MM.1S (cell line): ENCODE results near the gene MAP2K6.

Experiments used
- DNase-seq: peaks from one replicate; pipeline ENCODE4 v3.0.0-alpha.2; 2015
- H2AFZ ChIP-seq: fragments of 300-600 bp; sonication (generic); 2 replicates; pipeline ENCODE4 v1.6.0; 2016; ENCODE audit warnings: antibody characterized with exemption, low read length
- H3F3A ChIP-seq: fragments of 300-600 bp; sonication (generic); 2 replicates; pipeline ENCODE4 v1.6.1; 2016; ENCODE audit warnings: mild to moderate bottlenecking, antibody characterized with exemption, low read length, moderate library complexity, mixed read lengths; ENCODE audit not compliant: insufficient read depth
- H3K27ac ChIP-seq: fragments of 300-600 bp; sonication (generic); 2 replicates; pipeline ENCODE4 v1.5.1; 2016; ENCODE audit warnings: mild to moderate bottlenecking, low read length
- H3K27me3 ChIP-seq: fragments of 300-600 bp; sonication (generic); replicated peaks from 2 replicates; pipeline ENCODE4 v1.6.0; 2016; ENCODE audit warnings: low read length; ENCODE audit not compliant: insufficient read depth
- H3K36me3 ChIP-seq: fragments of 300-600 bp; sonication (generic); replicated peaks from 2 replicates; pipeline ENCODE4 v1.6.1; 2016; ENCODE audit warnings: mild to moderate bottlenecking, low read length, mixed read lengths; ENCODE audit not compliant: insufficient read depth
- H3K4me1 ChIP-seq: fragments of 300-600 bp; sonication (generic); 2 replicates; pipeline ENCODE4 v1.6.1; 2016; ENCODE audit warnings: low read length, mixed read lengths
- H3K4me2 ChIP-seq: fragments of 300-600 bp; sonication (generic); 2 replicates; pipeline ENCODE4 v1.6.0; 2016; ENCODE audit warnings: low read depth, low read length
- H3K4me3 ChIP-seq: fragments of 300-600 bp; sonication (generic); 2 replicates; pipeline ENCODE4 v1.5.1; 2016; ENCODE audit warnings: low read length, mixed read lengths
- H3K79me2 ChIP-seq: fragments of 300-600 bp; sonication (generic); 2 replicates; pipeline ENCODE4 v1.6.1; 2016; ENCODE audit warnings: mixed run types, low read length, mixed read lengths
- H3K9ac ChIP-seq: fragments of 300-600 bp; sonication (generic); 2 replicates; pipeline ENCODE4 v1.6.1; 2016; ENCODE audit warnings: low read length, mixed read lengths
- H3K9me2 ChIP-seq: fragments of 300-600 bp; sonication (generic); replicated peaks from 2 replicates; pipeline ENCODE4 v1.6.1; 2016; ENCODE audit warnings: mild to moderate bottlenecking, low read length, mixed read lengths; ENCODE audit not compliant: insufficient read depth
- H3K9me3 ChIP-seq: fragments of 300-600 bp; sonication (generic); replicated peaks from 2 replicates; pipeline ENCODE4 v1.6.1; 2016; ENCODE audit warnings: mild to moderate bottlenecking, low read length, mixed read lengths; ENCODE audit not compliant: insufficient read depth
- H4K20me1 ChIP-seq: fragments of 300-600 bp; sonication (generic); 2 replicates; pipeline ENCODE4 v1.6.1; 2016; ENCODE audit warnings: mild to moderate bottlenecking, low read length, moderate library complexity, mixed read lengths; ENCODE audit not compliant: insufficient read depth
- CTCF ChIP-seq: fragments of 300-600 bp; sonication (generic); IDR thresholded peaks from 2 replicates; pipeline ENCODE4 v1.5.1; 2016; ENCODE audit warnings: antibody characterized with exemption, low read length, mixed read lengths
- EZH2 ChIP-seq: fragments of 300-600 bp; sonication (generic); optimal IDR thresholded peaks from 2 replicates; pipeline ENCODE3; 2017; ENCODE audit warnings: low read depth, mild to moderate bottlenecking, antibody characterized with exemption, low read length, mixed read lengths
- EZH2phosphoT487 ChIP-seq: fragments of 300-600 bp; sonication (generic); IDR thresholded peaks from 2 replicates; pipeline ENCODE4 v1.6.1; 2018; ENCODE audit warnings: antibody characterized with exemption, low read length

Gene MAP2K6

GRCh38 chr17:69471406-69471805 is 56.9 kb downstream of the MAP2K6 start:
- no peaks in the 10 kb centered on the region for H3K4me1 ChIP-seq
- H3K9me2 ChIP-seq: no peaks in the 10 kb centered on the region
- H4K20me1 ChIP-seq: no peaks in the 10 kb centered on the region
- H2AFZ ChIP-seq: no peak overlapping the region
- H3K4me3 ChIP-seq: no peak overlapping the region
- no peaks in the 10 kb centered on the region for H3K36me3 ChIP-seq
- no peaks in the 10 kb centered on the region for H3K79me2 ChIP-seq
- no peak overlapping the region for H3K9ac ChIP-seq
- no peaks in the 10 kb centered on the region for H3K9me3 ChIP-seq
- TF ChIP-seq EZH2phosphoT487 (no peak), EZH2 (no peak)
- H3K4me2 ChIP-seq: no peak overlapping the region
- H3F3A ChIP-seq: no peaks in the 10 kb centered on the region
- H3K27me3 ChIP-seq: no peaks in the 10 kb centered on the region
- DNase-seq: no peak
- H3K27ac ChIP-seq: no peak overlapping the region

- no peak for TF ChIP-seq EZH2
- no peak for TF ChIP-seq CTCF
- TF ChIP-seq EZH2phosphoT487: no peak
Observed at GRCh38 chr17:69473841-69474831, 59.6 kb downstream of the MAP2K6 start.

GRCh38 chr17:69477204-69477902 is 62.9 kb downstream of the MAP2K6 start:
- H3K4me2 ChIP-seq: no peak overlapping the region
- no peaks in the 10 kb centered on the region for H3F3A ChIP-seq
- no peaks in the 10 kb centered on the region for H3K4me1 ChIP-seq
- TF ChIP-seq EZH2: no peak
- TF ChIP-seq EZH2phosphoT487: no peak
- TF ChIP-seq CTCF: no peak
- H3K9me3 ChIP-seq: no peaks in the 10 kb centered on the region
- H3K27ac ChIP-seq: no peak overlapping the region
- no peak for DNase-seq
- H3K36me3 ChIP-seq: no peaks in the 10 kb centered on the region
- H4K20me1 ChIP-seq: no peaks in the 10 kb centered on the region
- H3K79me2 ChIP-seq: no peaks in the 10 kb centered on the region
- no peak overlapping the region for H3K4me3 ChIP-seq
- no peak overlapping the region for H2AFZ ChIP-seq
- no peaks in the 10 kb centered on the region for H3K27me3 ChIP-seq
- H3K9me2 ChIP-seq: no peaks in the 10 kb centered on the region
- H3K9ac ChIP-seq: no peak overlapping the region

More at GRCh38 chr17:69473841-69474831, 59.6 kb downstream of the MAP2K6 start:
- no peaks in the 10 kb centered on the region for H3F3A ChIP-seq
- no peak overlapping the region for H3K4me3 ChIP-seq
- H3K9me3 ChIP-seq: no peaks in the 10 kb centered on the region
- H4K20me1 ChIP-seq: no peaks in the 10 kb centered on the region
- DNase-seq: no peak
- H3K9me2 ChIP-seq: no peaks in the 10 kb centered on the region
- H3K4me1 ChIP-seq: no peaks in the 10 kb centered on the region
- no peak overlapping the region for H3K4me2 ChIP-seq
- H3K36me3 ChIP-seq: no peaks in the 10 kb centered on the region
- H3K79me2 ChIP-seq: no peaks in the 10 kb centered on the region
- no peak overlapping the region for H2AFZ ChIP-seq
- H3K27me3 ChIP-seq: no peaks in the 10 kb centered on the region
- no peak overlapping the region for H3K27ac ChIP-seq
- no peak overlapping the region for H3K9ac ChIP-seq

GRCh38 chr17:69477903-69478266 is 63.4 kb downstream of the MAP2K6 start:
- no peaks in the 10 kb centered on the region for H3K9me2 ChIP-seq
- no peaks in the 10 kb centered on the region for H3F3A ChIP-seq
- H3K4me3 ChIP-seq: no peak overlapping the region
- H3K79me2 ChIP-seq: no peaks in the 10 kb centered on the region
- no peak overlapping the region for H3K9ac ChIP-seq
- TF ChIP-seq EZH2: no peak
- no peak for TF ChIP-seq CTCF
- TF ChIP-seq EZH2phosphoT487: no peak
- no peak overlapping the region for H3K4me2 ChIP-seq
- no peaks in the 10 kb centered on the region for H3K36me3 ChIP-seq
- no peak overlapping the region for H3K27ac ChIP-seq
- no peaks in the 10 kb centered on the region for H3K4me1 ChIP-seq
- DNase-seq: no peak
- H4K20me1 ChIP-seq: no peaks in the 10 kb centered on the region
- H2AFZ ChIP-seq: no peak overlapping the region
- no peaks in the 10 kb centered on the region for H3K27me3 ChIP-seq
- no peaks in the 10 kb centered on the region for H3K9me3 ChIP-seq
